GM21390 (cell line): ENCODE data around the gene SEPTIN12.

ENCODE experiments used
- ATAC-seq: cut with Tn5 transposase; IDR thresholded peaks from one replicate; pipeline ENCODE4 v1.9.1; 2021; ENCODE audit not compliant: unreplicated experiment

Gene SEPTIN12

GRCh38 chr16:4734063-4734729 lies 53.9 kb downstream of the SEPTIN12 start, which contains the start of the genes ANKS3 and DNAAF8:
Gene ANKS3 (minus strand): TSS chr16:4734271. CDS start chr16:4730149, 4,122 bp downstream.
Gene DNAAF8 (plus strand): TSS chr16:4734537. CDS start chr16:4736515, 1,978 bp downstream.
- peak; percentile 71 for ATAC-seq

- ATAC-seq, result peak; percentile 21
Measured at GRCh38 chr16:4733747-4734062, 54.4 kb downstream of the SEPTIN12 start.

GRCh38 chr16:4733211-4733742 lies 54.9 kb downstream of the SEPTIN12 start:
- ATAC-seq, result no peak

GRCh38 chr16:4729876-4730275 lies 58.3 kb downstream of the SEPTIN12 start:
- no peak for ATAC-seq

GRCh38 chr16:4728676-4729075 lies 59.5 kb downstream of the SEPTIN12 start:
- ATAC-seq, result no peak
